Measurements from ENCODE around the gene BANK1. TPM values are rescaled to one million over a fixed set of nuclear protein-coding genes. Genes with fewer than 3 reads are reported as not detected.

Gene BANK1
- total RNA-seq, 1 donor from 2014 or later: 0.79 TPM

DNA sequence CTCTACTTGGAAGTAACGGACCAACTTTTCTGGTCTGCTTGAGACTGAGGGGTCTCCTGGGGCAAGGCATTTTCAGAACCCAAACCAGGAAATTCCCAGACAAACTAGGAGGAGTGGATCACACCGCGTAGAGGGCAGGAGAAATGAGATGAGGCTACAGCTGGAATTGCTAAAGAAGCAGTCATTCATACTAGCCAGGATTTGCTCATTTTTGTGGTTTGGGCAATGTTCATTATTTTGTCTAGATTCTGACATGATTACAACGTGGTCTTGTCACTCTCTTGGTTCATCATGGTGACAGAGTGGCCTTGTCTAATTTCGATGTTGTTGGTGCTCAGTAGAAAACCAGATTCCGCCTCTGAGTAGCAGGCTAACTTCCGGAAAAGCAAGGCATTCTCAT is 63.2 kb downstream of the BANK1 start:
- TF ChIP-seq, protein P1, sequence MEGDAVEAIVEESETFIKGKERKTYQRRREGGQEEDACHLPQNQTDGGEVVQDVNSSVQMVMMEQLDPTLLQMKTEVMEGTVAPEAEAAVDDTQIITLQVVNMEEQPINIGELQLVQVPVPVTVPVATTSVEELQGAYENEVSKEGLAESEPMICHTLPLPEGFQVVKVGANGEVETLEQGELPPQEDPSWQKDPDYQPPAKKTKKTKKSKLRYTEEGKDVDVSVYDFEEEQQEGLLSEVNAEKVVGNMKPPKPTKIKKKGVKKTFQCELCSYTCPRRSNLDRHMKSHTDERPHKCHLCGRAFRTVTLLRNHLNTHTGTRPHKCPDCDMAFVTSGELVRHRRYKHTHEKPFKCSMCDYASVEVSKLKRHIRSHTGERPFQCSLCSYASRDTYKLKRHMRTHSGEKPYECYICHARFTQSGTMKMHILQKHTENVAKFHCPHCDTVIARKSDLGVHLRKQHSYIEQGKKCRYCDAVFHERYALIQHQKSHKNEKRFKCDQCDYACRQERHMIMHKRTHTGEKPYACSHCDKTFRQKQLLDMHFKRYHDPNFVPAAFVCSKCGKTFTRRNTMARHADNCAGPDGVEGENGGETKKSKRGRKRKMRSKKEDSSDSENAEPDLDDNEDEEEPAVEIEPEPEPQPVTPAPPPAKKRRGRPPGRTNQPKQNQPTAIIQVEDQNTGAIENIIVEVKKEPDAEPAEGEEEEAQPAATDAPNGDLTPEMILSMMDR (IDR thresholded peaks at IDR 0.05; ENCODE audit: unreplicated experiment): no peak
- no peaks in the 10 kb centered on the region for H3K36me3 Mint-ChIP-seq (ENCODE audit: insufficient read depth)

DNA sequence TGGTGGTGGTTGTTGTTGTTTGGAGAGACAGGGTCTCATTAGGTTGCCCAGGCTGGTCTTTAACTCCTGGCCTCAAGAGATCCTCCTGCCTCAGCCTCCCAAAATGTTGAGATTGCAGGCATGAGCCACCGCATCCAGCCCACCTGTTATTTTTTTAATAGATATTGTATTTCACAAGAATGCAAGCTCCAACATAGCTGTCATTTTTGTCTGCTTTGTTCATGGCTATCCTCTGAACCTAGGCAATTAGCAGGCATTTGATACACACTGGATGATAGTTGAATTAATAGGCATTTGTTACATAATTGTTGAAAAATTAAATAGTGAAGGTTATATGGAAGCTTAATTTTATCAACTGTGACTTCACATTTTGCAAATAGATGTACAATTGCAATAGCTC is 64.7 kb downstream of the BANK1 start:
- H3K9me3 Mint-ChIP-seq (ENCODE audit: low read depth): peaks cover 2% of the 10 kb centered on the region
- DNase-seq (ENCODE audit: low spot score, unreplicated experiment): no peak
- H3K4me1 Mint-ChIP-seq (ENCODE audit: low read depth): no peaks in the 10 kb centered on the region
- TF ChIP-seq, protein P1 (IDR thresholded peaks at IDR 0.05; ENCODE audit: unreplicated experiment): no peak
- H3K4me3 Mint-ChIP-seq (ENCODE audit: low read depth): no peak overlapping the region
- no peak overlapping the region for H3K27ac Mint-ChIP-seq
- H3K27me3 Mint-ChIP-seq: no peaks in the 10 kb centered on the region
- H3K36me3 Mint-ChIP-seq (ENCODE audit: insufficient read depth): no peaks in the 10 kb centered on the region

More for the DNA sequence above, 63.2 kb downstream of the BANK1 start:
- H3K4me1 Mint-ChIP-seq (ENCODE audit: low read depth): no peaks in the 10 kb centered on the region
- H3K27ac Mint-ChIP-seq: no peak overlapping the region
- H3K9me3 Mint-ChIP-seq (ENCODE audit: low read depth): no peaks in the 10 kb centered on the region
- DNase-seq (ENCODE audit: low spot score, unreplicated experiment): no peak
- H3K27me3 Mint-ChIP-seq: no peaks in the 10 kb centered on the region
- no peak overlapping the region for H3K4me3 Mint-ChIP-seq (ENCODE audit: low read depth)

DNA sequence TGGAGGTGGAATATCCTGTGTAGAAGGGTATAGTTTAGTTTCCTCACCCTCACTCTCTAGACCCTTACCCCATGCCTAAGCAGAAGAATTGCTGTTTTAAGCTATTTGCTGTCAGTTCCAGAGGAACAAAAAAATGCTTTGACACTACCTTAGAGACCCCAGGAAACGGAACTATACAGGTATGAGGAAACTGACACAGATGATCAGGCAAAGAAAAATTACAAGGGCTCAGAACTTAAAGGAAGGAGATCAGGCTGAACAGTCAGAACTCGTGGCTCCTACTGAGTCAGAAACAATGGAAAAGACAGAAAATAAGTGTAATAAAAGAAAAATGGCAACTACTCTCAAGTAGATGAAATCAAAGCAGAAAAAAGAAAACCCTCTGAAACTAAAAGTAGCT is 65.6 kb downstream of the BANK1 start:
- H3K27me3 Mint-ChIP-seq: no peaks in the 10 kb centered on the region
- H3K27ac Mint-ChIP-seq: no peak overlapping the region
- no peaks in the 10 kb centered on the region for H3K36me3 Mint-ChIP-seq (ENCODE audit: insufficient read depth)
- no peak overlapping the region for H3K4me3 Mint-ChIP-seq (ENCODE audit: low read depth)
- no peaks in the 10 kb centered on the region for H3K4me1 Mint-ChIP-seq (ENCODE audit: low read depth)
- H3K9me3 Mint-ChIP-seq (ENCODE audit: low read depth): peaks cover 2% of the 10 kb centered on the region
- no peak for DNase-seq (ENCODE audit: low spot score, unreplicated experiment)
- TF ChIP-seq, protein P1 (IDR thresholded peaks at IDR 0.05; ENCODE audit: unreplicated experiment): no peak

DNA sequence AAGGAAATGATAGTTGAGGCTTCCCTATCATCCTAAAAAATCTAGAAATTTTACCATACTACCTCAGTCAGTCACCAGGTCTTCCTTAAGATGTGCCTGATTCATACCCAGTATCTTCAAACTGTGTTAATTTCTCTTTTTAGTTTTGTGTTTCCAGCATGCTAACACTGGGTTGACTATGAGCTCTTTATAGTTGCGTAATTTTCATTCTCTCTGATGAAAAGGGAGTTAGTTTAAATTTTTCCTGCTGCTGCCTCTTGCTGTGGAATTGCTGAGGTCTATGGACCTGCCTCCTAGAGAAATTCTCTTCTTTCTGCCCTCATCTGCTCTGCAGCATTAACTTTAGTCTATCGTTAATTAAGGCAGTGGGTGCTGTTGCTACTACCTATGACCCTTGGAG is 66.6 kb downstream of the BANK1 start:
- H3K4me1 Mint-ChIP-seq (ENCODE audit: low read depth): no peaks in the 10 kb centered on the region
- DNase-seq (ENCODE audit: low spot score, unreplicated experiment): no peak
- peaks cover 2% of the 10 kb centered on the region for H3K9me3 Mint-ChIP-seq (ENCODE audit: low read depth)
- H3K27ac Mint-ChIP-seq: no peak overlapping the region
- no peaks in the 10 kb centered on the region for H3K27me3 Mint-ChIP-seq
- no peaks in the 10 kb centered on the region for H3K36me3 Mint-ChIP-seq (ENCODE audit: insufficient read depth)
- H3K4me3 Mint-ChIP-seq (ENCODE audit: low read depth): no peak overlapping the region
- TF ChIP-seq, protein P1 (IDR thresholded peaks at IDR 0.05; ENCODE audit: unreplicated experiment): no peak

DNA sequence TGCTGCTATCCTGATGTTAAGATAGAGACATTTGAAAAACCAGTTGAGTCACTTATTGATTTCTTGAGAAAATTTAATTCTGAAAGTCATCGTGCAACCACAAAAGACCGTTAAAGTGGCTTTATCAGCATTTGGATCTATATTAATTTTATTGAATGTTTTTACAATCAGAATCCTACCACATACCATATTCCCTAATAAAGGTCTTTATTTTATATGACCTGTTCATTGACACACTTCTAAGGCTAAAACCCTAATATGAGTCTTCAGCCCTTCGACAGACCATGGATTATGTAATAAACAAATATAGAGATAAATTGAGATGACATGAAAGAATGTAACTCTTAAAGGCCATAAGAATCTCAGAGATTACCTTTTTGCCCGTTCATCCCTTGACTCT is 68.1 kb downstream of the BANK1 start:
- H3K36me3 Mint-ChIP-seq (ENCODE audit: insufficient read depth): no peaks in the 10 kb centered on the region
- no peak overlapping the region for H3K4me3 Mint-ChIP-seq (ENCODE audit: low read depth)
- no peak overlapping the region for H3K27ac Mint-ChIP-seq
- TF ChIP-seq, protein P1 (IDR thresholded peaks at IDR 0.05; ENCODE audit: unreplicated experiment): no peak
- H3K27me3 Mint-ChIP-seq: no peaks in the 10 kb centered on the region
- H3K9me3 Mint-ChIP-seq (ENCODE audit: low read depth): peaks cover 2% of the 10 kb centered on the region
- no peaks in the 10 kb centered on the region for H3K4me1 Mint-ChIP-seq (ENCODE audit: low read depth)
- DNase-seq (ENCODE audit: low spot score, unreplicated experiment): no peak

Data from progenitor cell of endocrine pancreas (in vitro differentiated cells).